H9 (cell line): Measurements from ENCODE around the gene KLKB1. TPM values are rescaled to one million over a fixed set of nuclear protein-coding genes. Genes with fewer than 3 reads are reported as not detected.

Experiments used
- DNase-seq: peaks from one replicate; pipeline ENCODE4 v3.0.0-alpha.2; 2017
- H2AFZ ChIP-seq: one replicate; pipeline ENCODE4 v1.6.1; 2013; ENCODE audit warnings: mild to moderate bottlenecking, low read length, control low read depth, moderate library complexity
- H2AK5ac ChIP-seq: 2 replicates; pipeline ENCODE4 v1.6.1; 2013; ENCODE audit warnings: low read length, control low read depth, mixed read lengths; ENCODE audit not compliant: insufficient read length
- H2BK120ac ChIP-seq: one replicate; pipeline ENCODE4 v1.6.1; 2013; ENCODE audit warnings: low read depth, mild to moderate bottlenecking, low read length, control low read depth, inconsistent platforms; ENCODE audit not compliant: poor library complexity, severe bottlenecking
- H2BK12ac ChIP-seq: 2 replicates; pipeline ENCODE4 v1.6.1; 2013; ENCODE audit warnings: low read length, control low read depth, mixed read lengths, low read depth; ENCODE audit not compliant: insufficient read length
- H2BK15ac ChIP-seq: 2 replicates; pipeline ENCODE4 v1.6.1; 2013; ENCODE audit warnings: low read depth, low read length, control low read depth
- H2BK20ac ChIP-seq: one replicate; pipeline ENCODE4 v1.6.1; 2013; ENCODE audit warnings: low read depth, mild to moderate bottlenecking, low read length, control low read depth, inconsistent platforms; ENCODE audit not compliant: poor library complexity, severe bottlenecking
- H2BK5ac ChIP-seq: 2 replicates; pipeline ENCODE4 v1.6.1; 2013; ENCODE audit warnings: low read length, control low read depth, mixed read lengths; ENCODE audit not compliant: insufficient read length
- H3K14ac ChIP-seq: 2 replicates; pipeline ENCODE4 v1.6.1; 2013; ENCODE audit warnings: low read length, control low read depth; ENCODE audit not compliant: insufficient read depth
- H3K18ac ChIP-seq: 2 replicates; pipeline ENCODE4 v1.6.1; 2013; ENCODE audit warnings: low read depth, mild to moderate bottlenecking, mixed read lengths, low read length, control low read depth; ENCODE audit not compliant: insufficient read length
- H3K23ac ChIP-seq: 2 replicates; pipeline ENCODE4 v1.6.1; 2013; ENCODE audit warnings: low read length, control low read depth, mixed read lengths, low read depth; ENCODE audit not compliant: insufficient read length
- H3K23me2 ChIP-seq: 2 replicates; pipeline ENCODE4 v1.6.1; 2013; ENCODE audit warnings: low read depth, mild to moderate bottlenecking, mixed read lengths, low read length, control low read depth; ENCODE audit not compliant: insufficient read length, poor library complexity, severe bottlenecking
- H3K27ac ChIP-seq: 2 replicates; pipeline ENCODE4 v1.5.1; 2013; ENCODE audit warnings: low read length, control low read depth, mixed read lengths, low read depth; ENCODE audit not compliant: insufficient read length
- H3K27me3 ChIP-seq: 2 replicates; pipeline ENCODE4 v1.6.1; 2013; ENCODE audit warnings: low read length, control low read depth, inconsistent platforms; ENCODE audit not compliant: insufficient read depth
- H3K4ac ChIP-seq: 2 replicates; pipeline ENCODE4 v1.6.1; 2013; ENCODE audit warnings: low read depth, mild to moderate bottlenecking, control low read depth, inconsistent platforms, low read length, moderate library complexity
- H3K4me1 ChIP-seq: 2 replicates; pipeline ENCODE4 v1.6.1; 2013; ENCODE audit warnings: low read length, control low read depth, inconsistent platforms; ENCODE audit not compliant: insufficient read depth
- H3K4me2 ChIP-seq: 2 replicates; pipeline ENCODE4 v1.6.1; 2013; ENCODE audit warnings: low read length, control low read depth, mixed read lengths; ENCODE audit not compliant: insufficient read length, insufficient read depth
- H3K56ac ChIP-seq: 2 replicates; pipeline ENCODE4 v1.6.1; 2013; ENCODE audit warnings: low read depth, mild to moderate bottlenecking, mixed read lengths, low read length, control low read depth; ENCODE audit not compliant: insufficient read length
- H3K79me1 ChIP-seq: 2 replicates; pipeline ENCODE4 v1.6.1; 2013; ENCODE audit warnings: low read depth, mild to moderate bottlenecking, moderate library complexity, low read length, control low read depth, inconsistent platforms; ENCODE audit not compliant: insufficient read depth, poor library complexity, severe bottlenecking
- H3K79me2 ChIP-seq: 2 replicates; pipeline ENCODE4 v1.6.1; 2013; ENCODE audit warnings: low read length, control low read depth, inconsistent platforms; ENCODE audit not compliant: insufficient read depth
- H3K9ac ChIP-seq: 2 replicates; pipeline ENCODE4 v1.6.1; 2013; ENCODE audit warnings: low read length, control low read depth, mixed read lengths; ENCODE audit not compliant: insufficient read length; ENCODE audit errors: extremely low read depth
- H3K9me3 ChIP-seq: one replicate; pipeline ENCODE4 v1.6.1; 2013; ENCODE audit warnings: low read depth, low read length, inconsistent platforms; ENCODE audit not compliant: control insufficient read depth
- H3T11ph ChIP-seq: one replicate; pipeline ENCODE4 v1.6.1; 2013; ENCODE audit warnings: mild to moderate bottlenecking, low read length, control low read depth, inconsistent platforms
- H4K20me1 ChIP-seq: one replicate; pipeline ENCODE4 v1.6.1; 2013; ENCODE audit not compliant: control insufficient read depth, insufficient read length, insufficient read depth
- H4K5ac ChIP-seq: 2 replicates; pipeline ENCODE4 v1.6.1; 2013; ENCODE audit warnings: low read depth, mild to moderate bottlenecking, mixed read lengths, low read length, control low read depth; ENCODE audit not compliant: insufficient read length
- H4K8ac ChIP-seq: replicated peaks from 2 replicates; pipeline ENCODE4 v1.6.1; 2013; ENCODE audit warnings: low read length, control low read depth, mixed read lengths, low read depth; ENCODE audit not compliant: insufficient read length
- H4K91ac ChIP-seq: 2 replicates; pipeline ENCODE4 v1.6.1; 2013; ENCODE audit warnings: low read depth, mild to moderate bottlenecking, moderate library complexity, mixed read lengths, low read length, control low read depth; ENCODE audit not compliant: insufficient read length
- H3K27ac Mint-ChIP-seq, 3 experiments: 2 replicates in 2 of 3; 3 replicates in 1 of 3; pipeline ENCODE4 v1.8.0; 2020 to 2021; ENCODE audit warnings: mixed read lengths in 3 of 3, mild to moderate bottlenecking in 1 of 3, moderate library complexity in 1 of 3
- H3K27me3 Mint-ChIP-seq: 2 replicates; pipeline ENCODE4 v1.8.0; 2021; ENCODE audit warnings: low read depth, mild to moderate bottlenecking, moderate library complexity, mixed read lengths
- H3K36me3 Mint-ChIP-seq, 3 experiments: 2 replicates in 2 of 3; 3 replicates in 1 of 3; pipeline ENCODE4 v1.8.0; 2020 to 2021; ENCODE audit warnings: low read depth in 3 of 3, mixed read lengths in 3 of 3; ENCODE audit not compliant: insufficient read depth in 1 of 3
- H3K4me1 Mint-ChIP-seq, 2 experiments: 2 replicates each; pipeline ENCODE4 v1.8.0; 2020; ENCODE audit warnings: mixed read lengths in 2 of 2
- H3K4me3 Mint-ChIP-seq, 2 experiments: 2 replicates in 1 of 2; 3 replicates in 1 of 2; pipeline ENCODE4 v1.8.0; 2020 to 2021; ENCODE audit warnings: mild to moderate bottlenecking in 2 of 2, mixed read lengths in 2 of 2, moderate library complexity in 1 of 2
- H3K9me3 Mint-ChIP-seq, 2 experiments: 2 replicates in 1 of 2; 3 replicates in 1 of 2; pipeline ENCODE4 v1.8.0; 2020; ENCODE audit warnings: mild to moderate bottlenecking in 2 of 2, mixed read lengths in 2 of 2, moderate library complexity in 1 of 2
- WGBS: extraction: QIAGEN DNeasy Blood & Tissue Kit; methylation state at CpG from one replicate; pipeline ENCODE4 v1.1.7; 2013; ENCODE audit warnings: missing lambda C conversion rate, low lambda C conversion rate, mixed read lengths; ENCODE audit not compliant: insufficient read length; ENCODE audit errors: extremely low coverage; 5-methylcytosine and 5-hydroxymethylcytosine counted together
- total RNA-seq: library from RNA; stranded (reverse); gene quantifications from 2 replicates; pipeline ENCODE4 v1.2.1, GENCODE V29; 2021
- TF ChIP-seq, protein P1 (sequence below): fragments of 200-600 bp; sonication (generic); conservative IDR thresholded peaks from 3 replicates; pipeline ENCODE4 v1.8.0; 2021; ENCODE audit warnings: antibody characterized with exemption, mild to moderate bottlenecking

KLKB1 gene
- total RNA-seq, 1 experiment from 2014 or later: 21.8 TPM

DNA sequence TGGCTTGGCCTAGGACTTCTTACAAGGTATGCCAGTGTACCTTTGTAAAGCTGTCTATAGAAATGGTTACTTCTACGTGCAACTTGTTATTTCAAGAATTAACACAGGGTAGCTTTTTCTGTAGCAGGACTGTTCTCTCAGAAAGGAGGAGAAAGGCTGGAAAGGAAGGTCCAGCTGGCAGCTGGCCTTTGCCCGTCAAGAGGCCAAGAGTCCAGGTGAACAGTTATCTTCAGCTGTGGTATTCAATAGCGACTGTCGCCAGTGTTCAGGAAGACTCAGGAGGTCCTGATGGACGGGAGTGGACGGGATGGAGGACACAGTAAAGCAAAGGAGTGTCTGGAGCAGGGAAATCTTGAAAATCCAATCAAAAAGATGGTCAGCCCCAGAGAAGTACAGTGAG lies 31.2 kb upstream of the KLKB1 start:
- H2BK20ac ChIP-seq: no peak overlapping the region
- H4K20me1 ChIP-seq: no peaks in the 10 kb centered on the region
- no peak overlapping the region for H3K9ac ChIP-seq
- no peak overlapping the region for H2BK12ac ChIP-seq
- H2BK5ac ChIP-seq: no peak overlapping the region
- Mint-ChIP-seq H3K4me3 (no peak overlapping the region), H3K27me3 (no peaks in the 10 kb centered on the region; the same call in 1 of the 2 replicates), H3K4me1 (peaks cover 14 to 19% of the 10 kb centered on the region in 2 experiments), H3K27ac (no peak overlapping the region), H3K36me3 (peaks cover 0 to 4% (median 4%) of the 10 kb centered on the region in 3 experiments; a peak in 4 of 7 replicates), H3K9me3 (no peaks in the 10 kb centered on the region; a peak in 1 of 5 replicates)
- H2BK120ac ChIP-seq: no peak overlapping the region
- H3K4me1 ChIP-seq: no peaks in the 10 kb centered on the region
- H3K9me3 ChIP-seq: no peaks in the 10 kb centered on the region
- DNase-seq: no peak
- no peak overlapping the region for H3T11ph ChIP-seq
- H3K56ac ChIP-seq: no peak overlapping the region
- TF ChIP-seq, protein P1, sequence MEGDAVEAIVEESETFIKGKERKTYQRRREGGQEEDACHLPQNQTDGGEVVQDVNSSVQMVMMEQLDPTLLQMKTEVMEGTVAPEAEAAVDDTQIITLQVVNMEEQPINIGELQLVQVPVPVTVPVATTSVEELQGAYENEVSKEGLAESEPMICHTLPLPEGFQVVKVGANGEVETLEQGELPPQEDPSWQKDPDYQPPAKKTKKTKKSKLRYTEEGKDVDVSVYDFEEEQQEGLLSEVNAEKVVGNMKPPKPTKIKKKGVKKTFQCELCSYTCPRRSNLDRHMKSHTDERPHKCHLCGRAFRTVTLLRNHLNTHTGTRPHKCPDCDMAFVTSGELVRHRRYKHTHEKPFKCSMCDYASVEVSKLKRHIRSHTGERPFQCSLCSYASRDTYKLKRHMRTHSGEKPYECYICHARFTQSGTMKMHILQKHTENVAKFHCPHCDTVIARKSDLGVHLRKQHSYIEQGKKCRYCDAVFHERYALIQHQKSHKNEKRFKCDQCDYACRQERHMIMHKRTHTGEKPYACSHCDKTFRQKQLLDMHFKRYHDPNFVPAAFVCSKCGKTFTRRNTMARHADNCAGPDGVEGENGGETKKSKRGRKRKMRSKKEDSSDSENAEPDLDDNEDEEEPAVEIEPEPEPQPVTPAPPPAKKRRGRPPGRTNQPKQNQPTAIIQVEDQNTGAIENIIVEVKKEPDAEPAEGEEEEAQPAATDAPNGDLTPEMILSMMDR: no peak
- no peak overlapping the region for H4K5ac ChIP-seq
- H3K18ac ChIP-seq: no peak overlapping the region
- H4K8ac ChIP-seq: no peak overlapping the region
- no CpG with 5 or more reads among the region's 6 CpGs for WGBS
- no peak overlapping the region for H3K4me2 ChIP-seq
- no peak overlapping the region for H3K23ac ChIP-seq
- no peak overlapping the region for H2AK5ac ChIP-seq
- H3K79me2 ChIP-seq: no peaks in the 10 kb centered on the region
- H2AFZ ChIP-seq: no peak overlapping the region
- no peak overlapping the region for H3K4ac ChIP-seq
- H3K23me2 ChIP-seq: peaks cover 4% of the 10 kb centered on the region
- no peak overlapping the region for H3K14ac ChIP-seq
- no peaks in the 10 kb centered on the region for H3K27me3 ChIP-seq
- no peak overlapping the region for H3K27ac ChIP-seq
- no peak overlapping the region for H4K91ac ChIP-seq
- no peak overlapping the region for H2BK15ac ChIP-seq
- H3K79me1 ChIP-seq: no peaks in the 10 kb centered on the region
